PC-3 (cell line): Measurements from ENCODE around the gene CDH12. TPM values are rescaled to one million over a fixed set of nuclear protein-coding genes. Genes with fewer than 3 reads are reported as not detected.

Experiments
- ATAC-seq: fragments of 200-7000 bp; cut with Tn5 transposase; 2 replicates; pipeline ENCODE4 v1.9.1; 2020; ENCODE audit warnings: mild to moderate bottlenecking, moderate library complexity
- BruUV-seq: library from RNA; stranded (reverse); fragments of 400-500 nt; replicated peaks from 2 replicates; lab custom pipeline; 2021; lab: Mats Ljungman, UMichigan
- CTCF ChIA-PET: fragments of 300-600 bp; sonication (Branson Sonifier 250); formaldehyde crosslinking; loops from one replicate; lab custom pipeline; 2022; ENCODE audit warnings: antibody characterized with exemption; lab: Charles Lee
- POLR2A ChIA-PET: fragments of 300-600 bp; sonication (Branson Sonifier 250); formaldehyde crosslinking; loops from one replicate; lab custom pipeline; 2022; ENCODE audit warnings: antibody characterized with exemption; ENCODE audit not compliant: unreplicated experiment; lab: Charles Lee
- DNase-seq: peaks from one replicate; pipeline ENCODE4 v3.0.0-alpha.2; 2015
- H2AFZ ChIP-seq: fragments of 300-600 bp; sonication (generic); 2 replicates; pipeline ENCODE4 v1.6.0; 2016; ENCODE audit warnings: antibody characterized with exemption, low read length
- H3F3A ChIP-seq: fragments of 300-600 bp; sonication (generic); one replicate; pipeline ENCODE4 v1.6.0; 2017; ENCODE audit warnings: antibody characterized with exemption, low read length, control low read depth, mild to moderate bottlenecking; ENCODE audit not compliant: unreplicated experiment
- H3K27ac ChIP-seq: fragments of 300-600 bp; sonication (generic); 2 replicates; pipeline ENCODE4 v1.5.1; 2016; ENCODE audit warnings: mild to moderate bottlenecking, low read length
- H3K27me3 ChIP-seq: fragments of 300-600 bp; sonication (generic); 2 replicates; pipeline ENCODE4 v1.6.1; 2016; ENCODE audit warnings: low read length, mixed read lengths
- H3K36me3 ChIP-seq: fragments of 300-600 bp; sonication (generic); 2 replicates; pipeline ENCODE4 v1.6.1; 2016; ENCODE audit warnings: low read depth, mixed run types, low read length, mixed read lengths
- H3K4me1 ChIP-seq: fragments of 300-600 bp; sonication (generic); 2 replicates; pipeline ENCODE4 v1.5.1; 2016; ENCODE audit warnings: low read length; ENCODE audit not compliant: insufficient read depth
- H3K4me2 ChIP-seq: fragments of 300-600 bp; sonication (generic); 2 replicates; pipeline ENCODE4 v1.6.0; 2016; ENCODE audit warnings: low read length
- H3K4me3 ChIP-seq: fragments of 300-600 bp; sonication (generic); 2 replicates; pipeline ENCODE4 v1.5.1; 2016; ENCODE audit warnings: mild to moderate bottlenecking, low read length, mixed read lengths
- H3K79me2 ChIP-seq: fragments of 300-600 bp; sonication (generic); 2 replicates; pipeline ENCODE4 v1.6.1; 2017; ENCODE audit warnings: low read length, mixed read lengths
- H3K9ac ChIP-seq: fragments of 300-600 bp; sonication (generic); 2 replicates; pipeline ENCODE4 v1.6.0; 2016; ENCODE audit warnings: mild to moderate bottlenecking, low read length
- H3K9me2 ChIP-seq: fragments of 300-600 bp; sonication (generic); replicated peaks from 2 replicates; pipeline ENCODE4 v1.6.1; 2016; ENCODE audit warnings: mixed run types, low read length, mixed read lengths
- H3K9me3 ChIP-seq: fragments of 300-600 bp; sonication (generic); 2 replicates; pipeline ENCODE4 v1.6.1; 2016; ENCODE audit warnings: low read length, mixed read lengths
- H4K20me1 ChIP-seq: fragments of 300-600 bp; sonication (generic); 2 replicates; pipeline ENCODE4 v1.6.1; 2016; ENCODE audit warnings: low read length, mixed read lengths
- CTCF ChIP-seq: fragments of 300-600 bp; sonication (generic); conservative IDR thresholded peaks from 2 replicates; pipeline ENCODE4 v1.5.1; 2017; ENCODE audit warnings: antibody characterized with exemption, low read depth, mild to moderate bottlenecking, low read length
- EZH2 ChIP-seq: fragments of 300-600 bp; sonication (generic); IDR thresholded peaks from one replicate; pipeline ENCODE4 v1.6.1; 2017; ENCODE audit warnings: antibody characterized with exemption, mild to moderate bottlenecking, low read length; ENCODE audit not compliant: unreplicated experiment
- EZH2phosphoT487 ChIP-seq: fragments of 300-600 bp; sonication (generic); IDR thresholded peaks from 2 replicates; pipeline ENCODE4 v1.6.1; 2018; ENCODE audit warnings: mild to moderate bottlenecking, antibody characterized with exemption, low read length, borderline replicate concordance
- intact Hi-C: fragments of 100-400 bp; cut with micrococcal nuclease; formaldehyde crosslinking; loops from 2 replicates; pipeline ENCODE4 v1.9.0; 2023
- total RNA-seq: library from RNA; depleted of rRNA; stranded (reverse); fragments of >200 nt; gene quantifications from 2 replicates; pipeline ENCODE4 v1.2.3, GENCODE V29; 2014

CDH12 gene
- total RNA-seq, 1 experiment from 2014 or later: 0.44 TPM

DNA sequence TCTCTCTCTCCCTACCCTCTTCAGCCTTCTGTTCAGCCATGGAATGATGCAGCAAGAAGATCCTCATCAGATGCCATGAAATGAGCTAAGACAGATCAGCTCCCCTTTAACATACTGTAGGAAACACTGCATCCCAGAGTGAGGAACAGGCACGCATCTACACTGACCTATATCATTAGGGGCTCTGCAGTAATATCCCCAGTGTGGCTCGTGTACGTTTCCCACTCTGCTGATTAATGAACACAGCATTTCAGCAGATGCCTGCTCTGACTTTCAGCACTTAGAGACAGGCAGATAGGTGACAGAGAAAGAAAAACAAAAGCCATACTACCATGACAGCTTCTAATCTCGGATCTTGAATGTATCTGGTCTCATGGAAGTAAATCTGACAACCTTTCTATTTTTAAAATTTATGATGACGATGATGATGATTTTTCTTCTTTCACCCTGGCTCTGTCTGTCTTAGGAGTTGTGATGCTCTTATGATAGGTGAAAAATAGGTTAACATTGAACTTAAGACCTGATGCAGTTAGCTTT is 750.3 kb downstream of the CDH12 start:
- no peak for DNase-seq
- H3F3A ChIP-seq: no peaks in the 10 kb centered on the region
- no peak overlapping the region for H2AFZ ChIP-seq
- POLR2A ChIA-PET: no interaction called here
- H3K36me3 ChIP-seq: no peaks in the 10 kb centered on the region
- no peaks in the 10 kb centered on the region for H4K20me1 ChIP-seq
- no peaks in the 10 kb centered on the region for H3K9me3 ChIP-seq
- no peak overlapping the region for H3K9ac ChIP-seq
- H3K4me2 ChIP-seq: no peak overlapping the region
- intact Hi-C loops: no loop called here
- H3K27ac ChIP-seq: no peak overlapping the region
- H3K4me1 ChIP-seq: no peaks in the 10 kb centered on the region
- CTCF ChIA-PET: no interaction called here
- H3K9me2 ChIP-seq: no peaks in the 10 kb centered on the region
- TF ChIP-seq EZH2phosphoT487: no peak
- no peak for TF ChIP-seq CTCF
- no peak for TF ChIP-seq EZH2
- no peak overlapping the region for H3K4me3 ChIP-seq
- no peaks in the 10 kb centered on the region for H3K79me2 ChIP-seq
- no TSS peak for BruUV-seq
- H3K27me3 ChIP-seq: peaks cover 11% of the 10 kb centered on the region
- no peak for ATAC-seq

GRCh38 chr5:22088517-22088916 is 764.6 kb downstream of the CDH12 start:
- CTCF ChIA-PET: no interaction called here
- no peak for DNase-seq

More at GRCh38 chr5:22088517-22088916, 764.6 kb downstream of the CDH12 start:
- H3K27me3 ChIP-seq: peaks cover 12% of the 10 kb centered on the region; the same call in 1 of the 2 replicates
- H3K9ac ChIP-seq: no peak overlapping the region
- no TSS peak for BruUV-seq
- no peak overlapping the region for H3K4me2 ChIP-seq
- intact Hi-C loops: loop anchor here (10.0 kb wide), 2 partner anchors 174 to 404 kb away; no protein-coding TSS in a partner anchor
- H3F3A ChIP-seq: no peaks in the 10 kb centered on the region
- H3K9me3 ChIP-seq: no peaks in the 10 kb centered on the region
- H3K79me2 ChIP-seq: no peaks in the 10 kb centered on the region
- H2AFZ ChIP-seq: no peak overlapping the region
- H3K4me1 ChIP-seq: no peaks in the 10 kb centered on the region
- no peaks in the 10 kb centered on the region for H3K36me3 ChIP-seq
- H3K4me3 ChIP-seq: no peak overlapping the region
- POLR2A ChIA-PET: no interaction called here
- H3K27ac ChIP-seq: no peak overlapping the region
- no peak for ATAC-seq
- no peaks in the 10 kb centered on the region for H4K20me1 ChIP-seq
- TF ChIP-seq CTCF: no peak
- no peak for TF ChIP-seq EZH2
- no peak for TF ChIP-seq EZH2phosphoT487
- H3K9me2 ChIP-seq: no peaks in the 10 kb centered on the region
